GM13976 (cell line): ENCODE results near the gene GALNT10.

Source experiments
- DNase-seq: peaks from one replicate; pipeline ENCODE4 v3.0.0; 2012; ENCODE audit warnings: low spot score
- in situ Hi-C: fragments of 300-500 bp; cut with MboI; formaldehyde crosslinking; loops from one replicate; pipeline ENCODE4 v1.12.0; 2022; ENCODE audit warnings: low sequenced_read_pairs, mixed read lengths, inconsistent platforms; ENCODE audit not compliant: unreplicated experiment
- TF ChIP-seq, protein P1 (sequence below): IDR thresholded peaks from 2 replicates; pipeline ENCODE4 v1.5.1; 2012; ENCODE audit warnings: borderline replicate concordance, mild to moderate bottlenecking; ENCODE audit not compliant: insufficient read depth; ENCODE audit errors: extremely low read depth, missing control alignments, control extremely low read depth

Gene GALNT10

DNA sequence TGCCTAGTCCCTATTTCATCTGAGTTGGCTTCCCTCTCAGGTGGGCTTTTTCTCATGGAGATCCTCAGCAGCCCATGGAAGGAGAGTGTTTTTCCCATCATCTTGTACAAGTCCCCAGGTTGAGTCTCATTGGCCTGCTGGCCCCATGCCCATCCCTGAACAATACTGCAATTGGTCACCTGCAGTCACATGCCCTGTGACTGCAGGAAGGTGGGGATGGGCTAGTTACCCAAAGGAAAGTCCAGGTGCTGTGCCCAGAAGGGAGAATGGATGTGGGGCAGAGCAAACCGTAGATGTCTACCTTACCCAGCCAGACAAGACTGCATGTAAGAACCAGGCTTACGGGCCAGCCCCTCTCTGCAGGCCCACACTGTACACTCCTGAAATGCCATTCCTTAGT, 201.3 kb downstream of the GALNT10 start:
- in situ Hi-C loops, result no loop called here
- DNase-seq, result no peak
- TF ChIP-seq, protein P1, sequence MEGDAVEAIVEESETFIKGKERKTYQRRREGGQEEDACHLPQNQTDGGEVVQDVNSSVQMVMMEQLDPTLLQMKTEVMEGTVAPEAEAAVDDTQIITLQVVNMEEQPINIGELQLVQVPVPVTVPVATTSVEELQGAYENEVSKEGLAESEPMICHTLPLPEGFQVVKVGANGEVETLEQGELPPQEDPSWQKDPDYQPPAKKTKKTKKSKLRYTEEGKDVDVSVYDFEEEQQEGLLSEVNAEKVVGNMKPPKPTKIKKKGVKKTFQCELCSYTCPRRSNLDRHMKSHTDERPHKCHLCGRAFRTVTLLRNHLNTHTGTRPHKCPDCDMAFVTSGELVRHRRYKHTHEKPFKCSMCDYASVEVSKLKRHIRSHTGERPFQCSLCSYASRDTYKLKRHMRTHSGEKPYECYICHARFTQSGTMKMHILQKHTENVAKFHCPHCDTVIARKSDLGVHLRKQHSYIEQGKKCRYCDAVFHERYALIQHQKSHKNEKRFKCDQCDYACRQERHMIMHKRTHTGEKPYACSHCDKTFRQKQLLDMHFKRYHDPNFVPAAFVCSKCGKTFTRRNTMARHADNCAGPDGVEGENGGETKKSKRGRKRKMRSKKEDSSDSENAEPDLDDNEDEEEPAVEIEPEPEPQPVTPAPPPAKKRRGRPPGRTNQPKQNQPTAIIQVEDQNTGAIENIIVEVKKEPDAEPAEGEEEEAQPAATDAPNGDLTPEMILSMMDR, result no peak

- TF ChIP-seq, protein P1, result no peak
- no peak for DNase-seq
- in situ Hi-C loops, result no loop called here
Measured at GRCh38 chr5:154393850-154394249, 203.3 kb downstream of the GALNT10 start.

DNA sequence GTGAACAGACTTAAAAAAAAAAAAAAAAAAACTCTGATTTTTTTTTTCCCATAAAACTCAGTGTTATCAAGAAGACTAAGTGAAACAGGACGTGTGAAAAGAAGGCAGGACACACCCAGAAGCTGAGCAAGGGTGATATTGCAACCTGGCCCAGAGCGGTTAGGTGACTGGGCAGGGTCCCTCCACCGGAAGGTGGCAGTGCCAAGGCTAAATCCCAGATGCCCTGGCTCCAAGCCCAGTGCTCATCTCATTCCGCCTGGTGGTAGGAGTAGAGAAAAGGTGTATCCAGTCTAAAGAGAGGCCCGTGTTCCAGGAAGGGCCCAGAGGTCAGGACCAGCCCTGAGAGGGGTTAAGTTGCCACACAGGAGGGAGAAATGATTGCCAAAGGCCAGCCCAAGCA, 203.8 kb downstream of the GALNT10 start:
- in situ Hi-C loops, result no loop called here
- TF ChIP-seq, protein P1, result no peak
- DNase-seq, result no peak

DNA sequence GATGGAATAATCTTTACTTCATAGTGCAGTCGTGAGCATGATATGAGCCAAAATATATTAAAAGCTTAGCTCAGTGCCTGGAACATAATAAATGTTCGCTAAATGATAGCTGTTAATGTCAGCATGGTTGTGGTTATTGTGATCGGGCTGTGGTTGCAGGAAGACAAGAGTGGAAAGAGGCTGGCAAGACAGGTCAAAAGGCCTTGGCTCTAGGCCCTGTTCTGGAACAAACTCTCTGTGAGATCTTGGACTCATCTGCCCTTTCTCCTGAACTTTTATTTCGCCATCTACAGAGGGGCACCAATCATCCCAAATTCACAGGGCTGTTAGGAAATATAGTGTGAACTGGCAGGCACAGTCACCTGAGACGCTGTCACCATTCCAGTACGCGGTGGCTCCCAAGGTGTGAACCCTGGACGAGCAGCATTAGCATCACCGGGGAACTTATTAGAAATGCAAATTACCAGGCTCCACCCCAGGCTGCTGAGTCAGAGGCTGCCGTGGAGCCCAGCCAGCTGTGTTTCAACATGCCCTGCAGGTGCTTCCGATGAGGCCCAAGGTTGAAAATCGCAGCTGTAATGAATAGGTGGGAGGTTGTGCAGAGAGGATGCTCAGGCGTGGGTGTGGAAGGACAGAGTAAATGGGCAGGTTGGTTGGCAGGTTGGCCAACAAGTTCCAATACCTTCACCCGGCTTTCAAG, 205.0 kb downstream of the GALNT10 start:
- in situ Hi-C loops, result no loop called here
- DNase-seq, result peak; percentile 52
- TF ChIP-seq, protein P1, result no peak

- TF ChIP-seq, protein P1, result no peak
Measured at GRCh38 chr5:154396128-154396527, 205.6 kb downstream of the GALNT10 start.

GRCh38 chr5:154397652-154398406, 207.3 kb downstream of the GALNT10 start:
- in situ Hi-C loops, result no loop called here

More at GRCh38 chr5:154396128-154396527, 205.6 kb downstream of the GALNT10 start:
- in situ Hi-C loops, result no loop called here
- no peak for DNase-seq

More at GRCh38 chr5:154397652-154398406, 207.3 kb downstream of the GALNT10 start:
- DNase-seq, result no peak
- TF ChIP-seq, protein P1, result no peak
